Activated CD4-positive, alpha-beta T cell treated with anti-CD3 and anti-CD28 coated beads, Interleukin-10, Interleukin-2, amounts not matched to agents 100 ng/mL and 50 ng/mL, durations not matched to agents 16 hours and 8 hours (primary cell): Measurements from ENCODE around the gene VILL.
"Not testable (repeated sequence)": the region's sequence is repeated elsewhere in the genome, so short reads cannot be mapped to it uniquely, and the experiment has no call there.

ENCODE experiments used
- DNase-seq: peaks from one replicate; pipeline ENCODE4 v3.0.0-alpha.2; 2020

VILL gene

DNA sequence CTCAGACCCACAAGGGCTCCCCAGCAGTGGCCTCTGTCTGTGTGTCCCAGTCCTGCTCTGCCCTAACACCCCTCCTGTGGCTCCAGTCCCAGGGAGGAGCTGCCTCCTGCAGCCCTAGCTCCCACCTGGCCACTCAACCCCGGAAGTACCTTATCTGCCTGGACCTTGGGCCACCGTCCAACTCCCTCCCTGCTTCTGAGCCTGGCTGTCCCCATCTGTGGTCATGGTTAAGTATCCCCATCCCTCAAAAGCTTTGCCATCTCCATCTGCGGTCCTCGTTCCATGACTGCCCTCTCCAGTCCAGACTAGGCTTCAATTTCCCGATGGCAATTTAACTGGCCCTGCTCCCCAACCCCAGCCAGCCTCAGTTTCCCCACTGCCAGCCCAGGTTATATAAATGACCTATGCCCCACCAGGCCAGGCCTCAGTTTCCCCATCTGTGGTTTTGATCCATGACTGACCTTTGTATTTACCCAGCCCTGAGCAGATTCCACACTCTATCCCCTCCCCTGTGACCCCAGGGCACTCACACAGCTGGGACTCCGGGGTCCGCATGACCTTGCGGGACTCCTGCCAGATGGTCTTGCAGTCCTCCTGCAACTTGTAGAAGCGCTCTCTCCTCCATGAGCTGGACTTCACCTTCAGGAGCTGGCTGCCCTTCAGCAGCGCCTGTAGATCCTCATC lies 29.2 kb downstream of the VILL start:
- no peak for DNase-seq

DNA sequence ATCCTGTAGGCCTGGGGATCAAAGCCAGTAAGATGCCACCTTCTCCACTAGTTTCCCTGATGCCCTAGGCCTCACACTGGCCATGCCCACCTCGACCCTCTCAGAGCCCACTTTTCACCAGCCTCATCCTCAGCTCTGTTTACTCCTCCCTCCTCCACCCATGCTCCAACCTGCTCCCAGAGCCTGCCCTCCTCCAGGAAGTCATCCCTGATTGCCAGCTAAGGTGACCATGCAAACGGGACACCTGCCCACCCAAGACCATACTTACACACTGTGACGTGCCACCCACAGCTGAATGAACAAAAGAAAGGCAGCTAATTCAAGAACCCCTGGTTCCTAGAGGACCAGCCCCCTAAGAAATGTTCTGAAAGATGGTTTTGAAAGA lies 29.7 kb downstream of the VILL start:
- no peak for DNase-seq

DNA sequence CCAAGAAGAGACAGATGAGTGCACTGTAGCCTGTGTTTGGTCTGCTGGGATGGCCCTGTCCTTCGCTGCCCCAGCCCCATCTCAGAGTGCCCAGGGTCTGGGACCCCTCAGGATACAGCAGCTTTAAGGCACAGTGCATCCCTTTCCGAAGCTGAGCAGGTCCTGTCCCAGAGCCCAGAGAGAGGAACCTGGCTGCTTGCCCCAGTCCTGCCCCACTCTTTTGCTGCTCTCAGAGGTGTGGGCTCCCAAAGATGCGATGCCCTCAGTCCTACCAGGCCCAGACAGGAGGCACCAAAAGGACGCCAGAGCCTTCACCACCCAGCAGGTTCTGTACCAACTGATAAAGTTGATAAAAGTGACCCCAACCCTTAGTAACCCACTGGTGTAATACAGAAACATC lies 30.6 kb downstream of the VILL start:
- no peak for DNase-seq

- DNase-seq, result no peak
Measured at GRCh38 chr3:38022301-38022700, 31.7 kb downstream of the VILL start.

GRCh38 chr3:38022896-38023709 lies 32.5 kb downstream of the VILL start:
- no peak for DNase-seq

- DNase-seq, result no peak
Measured at GRCh38 chr3:38026856-38027255, 36.3 kb downstream of the VILL start.

- no peak for DNase-seq
Measured at GRCh38 chr3:38027466-38028465, 37.2 kb downstream of the VILL start.

DNA sequence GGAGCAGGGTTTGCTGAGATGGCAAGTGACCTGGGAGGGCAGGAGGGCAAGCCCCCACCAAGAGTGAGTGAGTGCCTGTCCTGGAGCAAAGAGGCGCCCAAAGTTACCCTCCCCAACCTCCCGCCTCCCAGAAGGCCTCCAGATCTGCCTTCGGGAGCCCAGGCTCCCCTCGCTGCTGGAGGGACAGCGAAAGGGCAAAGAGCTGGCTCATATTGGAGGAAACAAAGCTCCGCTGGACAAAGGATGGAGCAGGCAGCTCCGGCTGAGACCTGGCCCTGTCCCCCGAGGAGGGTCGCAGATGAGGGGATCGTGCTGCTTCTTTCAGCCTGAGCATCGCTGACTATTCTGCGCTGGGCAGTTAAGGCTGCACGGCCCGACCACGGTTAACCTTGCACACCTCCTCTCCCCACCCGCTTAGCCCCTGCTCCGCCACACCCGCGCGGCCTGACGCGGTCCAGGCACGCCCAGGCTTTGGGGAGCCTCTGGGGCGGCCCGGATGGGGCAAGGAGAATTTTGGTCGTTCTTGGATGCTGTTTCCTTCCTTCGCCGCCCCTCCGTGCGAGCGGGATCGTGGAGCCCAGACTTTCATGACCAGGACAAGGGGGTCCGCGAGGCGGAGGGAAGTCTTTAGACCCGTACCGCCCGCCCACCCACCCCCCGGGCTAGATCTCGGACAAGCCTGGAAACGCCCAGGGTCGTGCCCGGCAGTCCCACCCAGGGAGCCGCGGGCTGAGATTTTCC lies 38.2 kb downstream of the VILL start:
- DNase-seq, result no peak

GRCh38 chr3:38029400-38030125 lies 39.0 kb downstream of the VILL start, which contains the start of gene PLCD1:
Gene PLCD1, minus strand, starts transcription at chr3:38029642. Its CDS starts 103 bp downstream, at chr3:38029539.
- DNase-seq, result peak; percentile 23

DNA sequence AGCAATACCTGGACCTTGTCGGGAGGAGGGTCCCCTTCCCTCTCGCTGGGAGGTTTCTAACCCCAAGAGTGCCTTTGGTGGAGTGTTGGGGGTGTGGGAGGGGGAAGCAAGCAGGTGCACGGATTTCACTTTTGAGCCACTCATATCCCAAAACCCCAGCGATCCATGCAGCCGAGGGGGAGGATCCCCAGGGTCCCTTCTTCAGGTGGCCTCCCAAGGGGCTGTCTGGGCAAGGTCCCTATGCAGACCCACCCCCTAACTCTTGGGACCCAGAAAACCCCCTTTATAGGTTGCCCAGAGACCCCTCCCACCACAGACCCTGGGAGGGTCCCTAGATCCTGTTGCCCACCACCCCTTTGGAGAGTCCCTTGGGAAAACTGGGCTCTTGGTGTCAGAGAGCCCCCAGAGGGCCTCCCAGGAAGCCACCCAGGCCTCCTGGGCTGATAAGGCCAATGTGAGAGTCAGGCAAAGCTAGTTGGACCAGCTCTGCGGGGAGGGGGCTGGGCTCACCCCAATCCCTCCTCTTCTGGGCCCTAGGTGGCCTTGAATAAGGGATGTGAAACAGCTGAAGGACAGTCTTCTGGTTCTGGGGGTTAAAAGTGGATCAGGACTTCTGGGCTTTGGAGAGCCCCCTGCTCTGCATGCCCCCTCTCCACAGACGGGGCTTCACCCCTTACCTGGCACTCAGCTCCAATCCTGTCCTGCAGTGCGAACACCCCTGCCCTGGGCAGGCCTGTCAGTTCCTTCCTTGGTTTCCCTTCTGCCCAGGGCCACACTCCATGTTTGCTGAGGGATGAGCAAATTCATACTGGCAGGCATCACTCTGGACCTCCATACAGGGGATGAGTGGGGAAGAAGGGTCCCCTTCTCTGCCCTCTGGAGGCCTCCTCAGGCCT lies 39.8 kb downstream of the VILL start:
- DNase-seq, result no peak

- peak; percentile 76 for DNase-seq
Measured at GRCh38 chr3:38031022-38031994, 40.7 kb downstream of the VILL start.

DNA sequence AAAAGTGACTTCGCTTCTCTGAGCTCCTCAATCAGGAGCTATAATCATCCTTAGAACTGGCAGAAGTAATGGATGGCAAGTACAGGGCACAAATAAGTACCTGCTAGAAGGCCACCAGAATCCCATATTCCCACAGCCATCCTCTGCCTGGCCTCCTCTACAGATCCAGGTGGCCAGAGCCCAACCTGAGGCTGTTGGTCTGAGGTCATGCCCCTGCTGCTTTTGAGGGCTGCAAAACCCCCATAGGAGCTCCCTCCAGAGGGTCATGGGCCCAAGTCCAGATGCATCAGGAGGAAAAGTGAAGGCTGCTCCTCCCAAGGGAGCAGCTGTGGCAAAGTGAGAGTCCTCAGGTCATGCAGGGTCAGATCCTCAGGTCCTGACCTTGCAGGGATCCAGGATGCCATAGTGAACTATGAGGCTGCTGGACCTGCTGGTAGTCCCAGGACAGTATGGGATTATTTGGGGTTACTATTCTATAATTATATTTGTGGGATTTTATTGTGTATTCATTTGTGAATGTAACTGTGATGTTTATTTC lies 41.8 kb downstream of the VILL start:
- DNase-seq, result no peak

GRCh38 chr3:38033586-38033985 lies 43.0 kb downstream of the VILL start:
- DNase-seq, result not testable (repeated sequence)

DNA sequence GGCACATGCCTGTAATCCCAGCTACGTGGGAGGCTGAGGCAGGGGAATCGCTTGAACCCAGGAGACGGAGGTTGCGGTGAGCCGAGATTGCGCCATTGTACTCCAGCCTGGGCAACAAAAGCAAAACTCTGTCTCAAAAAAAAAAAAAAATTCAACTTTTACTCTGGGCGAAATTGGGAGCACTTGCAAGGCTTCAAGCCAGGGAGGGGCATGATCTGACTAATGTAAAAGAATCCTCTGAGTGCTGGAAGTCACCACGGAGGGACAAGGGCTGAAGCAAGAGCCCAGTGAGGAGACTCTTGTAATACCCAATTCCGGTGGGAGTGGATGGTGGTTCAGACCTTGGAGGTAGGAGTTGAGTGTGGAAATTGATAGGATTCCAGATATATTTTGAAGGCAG lies 43.7 kb downstream of the VILL start:
- DNase-seq, result not testable (repeated sequence)

DNA sequence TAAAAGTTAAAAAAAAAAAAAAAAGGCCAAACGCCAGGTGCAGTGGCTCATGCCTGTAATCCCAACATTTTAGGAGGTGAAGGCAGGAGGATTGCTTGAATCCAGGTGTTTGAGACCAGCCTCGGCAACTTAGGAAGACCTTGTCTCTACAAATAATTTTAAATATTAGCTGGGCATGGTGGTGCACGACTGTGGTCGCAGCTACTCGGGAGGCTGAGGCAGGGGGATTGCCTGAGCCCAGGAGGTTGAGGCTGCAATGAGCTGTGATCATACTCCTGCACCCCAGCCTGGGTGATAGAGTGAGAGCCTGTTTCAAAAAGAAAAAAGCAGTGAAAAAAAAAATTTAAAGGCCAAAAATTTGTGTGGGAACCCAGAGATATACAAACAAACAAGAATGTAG lies 45.7 kb downstream of the VILL start:
- no peak for DNase-seq

- DNase-seq, result no peak
Measured at GRCh38 chr3:38036906-38037305, 46.3 kb downstream of the VILL start.

- peak; percentile 74 for DNase-seq
Measured at GRCh38 chr3:38038447-38038911, 47.9 kb downstream of the VILL start.

- peak; percentile 94 for DNase-seq
Measured at GRCh38 chr3:38039101-38039898, 48.7 kb downstream of the VILL start, which contains the start of gene DLEC1. Gene DLEC1, plus strand, starts transcription at chr3:38039208. Its CDS starts 18 bp downstream, at chr3:38039226.
